NOMO-1 (cell line): ENCODE results near the gene CLGN.

ENCODE experiments used
- DNase-seq, 2 experiments: peaks; one replicate each; lab custom pipeline; 2025; ENCODE audit not compliant: unreplicated experiment in 2 of 2; lab: John Stamatoyannopoulos, UW

Gene CLGN

DNA sequence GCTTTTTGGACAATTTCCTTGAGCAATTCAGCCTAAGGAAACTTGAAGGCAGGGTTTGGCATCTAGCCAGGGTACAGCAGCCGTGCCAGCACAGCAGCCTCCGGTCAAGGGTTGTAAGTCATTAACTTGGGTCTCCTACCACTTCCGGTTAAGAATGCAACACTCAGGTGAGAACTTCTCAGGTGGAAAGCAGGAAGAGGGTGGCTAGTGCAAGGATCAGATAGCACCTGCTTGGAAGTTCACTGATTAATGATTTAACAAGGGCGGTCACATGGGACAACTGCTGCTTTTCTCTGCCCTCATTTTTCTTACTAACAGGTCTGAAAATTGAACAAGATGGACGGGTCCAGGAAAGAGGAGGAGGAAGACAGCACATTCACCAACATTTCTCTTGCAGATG is 84.1 kb downstream of the CLGN start:
- DNase-seq = no peak

DNA sequence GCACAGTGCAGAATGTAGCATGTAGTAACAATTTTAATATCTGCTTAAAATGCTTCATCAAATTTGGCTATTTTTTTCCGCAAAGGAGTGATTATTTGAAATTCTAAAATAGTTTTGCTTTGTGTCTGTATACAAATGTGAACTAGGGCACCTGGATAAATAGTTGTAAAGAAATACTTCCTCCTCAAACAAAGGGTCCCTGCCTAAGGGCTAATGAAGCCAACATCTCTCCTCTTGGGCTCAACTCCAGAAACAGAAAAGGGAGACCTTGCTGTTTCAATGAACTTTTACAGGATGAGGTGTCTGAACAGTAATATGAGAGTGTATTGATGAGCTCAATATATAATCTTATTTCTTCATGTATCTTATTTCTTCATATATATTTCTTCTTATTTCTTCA is 84.8 kb downstream of the CLGN start:
- DNase-seq = no peak
